A673 (cell line): Measurements from ENCODE around the gene IFRD2. TPM values are rescaled to one million over a fixed set of nuclear protein-coding genes. Genes with fewer than 3 reads are reported as not detected.

Experiments
- BruUV-seq: library from RNA; stranded (reverse); fragments of 400-500 nt; replicated peaks from 2 replicates; lab custom pipeline; 2021; lab: Mats Ljungman, UMichigan
- CTCF ChIA-PET: fragments of 300-600 bp; sonication (Branson Sonifier 250); formaldehyde crosslinking; loops from one replicate; lab custom pipeline; 2022; ENCODE audit warnings: antibody characterized with exemption; lab: Charles Lee
- POLR2A ChIA-PET: fragments of 300-600 bp; sonication (Branson Sonifier 250); formaldehyde crosslinking; loops from one replicate; lab custom pipeline; 2022; ENCODE audit warnings: antibody characterized with exemption; ENCODE audit not compliant: low non-redundant PET; lab: Charles Lee
- DNase-seq: peaks from one replicate; pipeline ENCODE4 v3.0.0-alpha.2; 2015; ENCODE audit warnings: low spot score
- H3K27ac ChIP-seq: fragments of 200-600 bp; sonication (generic); 2 replicates; pipeline ENCODE4 v1.5.1; 2016; ENCODE audit warnings: mixed run types, low read depth, mild to moderate bottlenecking, mixed read lengths, antibody characterized with exemption, low read length; ENCODE audit not compliant: poor library complexity, severe bottlenecking
- H3K27me3 ChIP-seq: fragments of 200-600 bp; sonication (generic); replicated peaks from 2 replicates; pipeline ENCODE4 v1.6.1; 2017; ENCODE audit warnings: mixed run types, low read depth, mild to moderate bottlenecking, mixed read lengths, antibody characterized with exemption, low read length; ENCODE audit not compliant: insufficient read depth, poor library complexity
- H3K36me3 ChIP-seq: fragments of 200-600 bp; sonication (generic); 2 replicates; pipeline ENCODE4 v1.6.1; 2016; ENCODE audit warnings: mixed run types, mild to moderate bottlenecking, mixed read lengths, antibody characterized with exemption, low read length; ENCODE audit not compliant: insufficient read depth, poor library complexity, severe bottlenecking
- H3K4me1 ChIP-seq: fragments of 200-600 bp; sonication (generic); 2 replicates; pipeline ENCODE4 v1.6.1; 2017; ENCODE audit warnings: mixed run types, mild to moderate bottlenecking, mixed read lengths, antibody characterized with exemption, low read length; ENCODE audit not compliant: insufficient read depth, poor library complexity, severe bottlenecking
- H3K4me3 ChIP-seq: fragments of 200-600 bp; sonication (generic); 2 replicates; pipeline ENCODE4 v1.5.1; 2016; ENCODE audit warnings: low read depth, mixed run types, mild to moderate bottlenecking, mixed read lengths, low read length; ENCODE audit not compliant: poor library complexity, severe bottlenecking
- H3K9me3 ChIP-seq: fragments of 200-600 bp; sonication (generic); 2 replicates; pipeline ENCODE4 v1.6.1; 2016; ENCODE audit warnings: mixed run types, low read depth, mild to moderate bottlenecking, mixed read lengths, antibody characterized with exemption, low read length; ENCODE audit not compliant: poor library complexity, severe bottlenecking
- EZH2 ChIP-seq: fragments of 200-600 bp; sonication (generic); IDR thresholded peaks from 2 replicates; pipeline ENCODE4 v1.6.1; 2017; ENCODE audit warnings: borderline replicate concordance, low read depth, mild to moderate bottlenecking, mixed read lengths, antibody characterized with exemption, low read length; ENCODE audit not compliant: poor library complexity, severe bottlenecking
- intact Hi-C: fragments of 100-400 bp; cut with micrococcal nuclease; formaldehyde crosslinking; loops from one replicate; pipeline ENCODE4 v1.10.0; 2022; ENCODE audit not compliant: unreplicated experiment
- total RNA-seq: library from RNA; stranded (reverse); gene quantifications from 2 replicates; pipeline ENCODE4 v1.2.3, GENCODE V29; 2021
- TF ChIP-seq, protein P1 (sequence below): fragments of 300-800, 200-600 bp; sonication (generic); conservative IDR thresholded peaks from 2 replicates; pipeline ENCODE4 v1.5.1; 2017; ENCODE audit warnings: low read depth, mild to moderate bottlenecking, antibody characterized with exemption, low read length, moderate library complexity, mixed read lengths

Gene IFRD2
- total RNA-seq, 1 experiment from 2014 or later: 77.4 TPM

DNA sequence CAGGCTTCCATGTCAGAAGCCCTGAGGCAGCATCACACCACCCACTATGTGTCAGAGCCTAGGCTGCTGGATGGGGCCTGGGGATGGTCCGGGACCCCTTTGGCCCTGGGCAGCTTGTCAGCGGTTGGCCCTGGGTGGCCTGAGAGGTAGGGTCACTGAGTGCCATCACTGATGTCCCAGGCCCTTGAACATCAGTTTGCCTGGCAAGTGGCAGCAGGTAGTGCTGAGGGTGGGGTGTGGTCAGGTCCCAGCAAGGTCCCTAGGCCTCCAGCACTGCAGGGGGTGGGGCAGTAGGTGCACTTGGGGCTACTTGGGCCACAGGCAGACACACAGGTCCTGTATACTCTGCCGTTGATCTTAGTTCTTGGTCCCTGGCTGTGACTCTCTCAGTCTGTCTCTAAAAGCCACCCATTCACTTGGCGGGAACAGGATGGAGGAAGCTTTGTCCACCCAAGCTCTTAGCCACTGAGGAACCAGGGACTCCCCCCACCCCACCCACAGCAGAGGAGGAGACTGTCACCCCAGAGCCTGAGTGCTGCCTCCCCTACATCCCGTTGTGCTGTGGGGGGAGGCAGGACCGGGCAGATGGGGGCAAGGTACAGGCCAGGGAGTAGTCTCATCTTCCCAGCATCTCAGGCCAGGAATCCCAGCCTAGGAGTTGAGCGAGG lies 50.4 kb downstream of the IFRD2 start:
- intact Hi-C loops: no loop called here
- no peak for TF ChIP-seq EZH2
- TF ChIP-seq, protein P1, sequence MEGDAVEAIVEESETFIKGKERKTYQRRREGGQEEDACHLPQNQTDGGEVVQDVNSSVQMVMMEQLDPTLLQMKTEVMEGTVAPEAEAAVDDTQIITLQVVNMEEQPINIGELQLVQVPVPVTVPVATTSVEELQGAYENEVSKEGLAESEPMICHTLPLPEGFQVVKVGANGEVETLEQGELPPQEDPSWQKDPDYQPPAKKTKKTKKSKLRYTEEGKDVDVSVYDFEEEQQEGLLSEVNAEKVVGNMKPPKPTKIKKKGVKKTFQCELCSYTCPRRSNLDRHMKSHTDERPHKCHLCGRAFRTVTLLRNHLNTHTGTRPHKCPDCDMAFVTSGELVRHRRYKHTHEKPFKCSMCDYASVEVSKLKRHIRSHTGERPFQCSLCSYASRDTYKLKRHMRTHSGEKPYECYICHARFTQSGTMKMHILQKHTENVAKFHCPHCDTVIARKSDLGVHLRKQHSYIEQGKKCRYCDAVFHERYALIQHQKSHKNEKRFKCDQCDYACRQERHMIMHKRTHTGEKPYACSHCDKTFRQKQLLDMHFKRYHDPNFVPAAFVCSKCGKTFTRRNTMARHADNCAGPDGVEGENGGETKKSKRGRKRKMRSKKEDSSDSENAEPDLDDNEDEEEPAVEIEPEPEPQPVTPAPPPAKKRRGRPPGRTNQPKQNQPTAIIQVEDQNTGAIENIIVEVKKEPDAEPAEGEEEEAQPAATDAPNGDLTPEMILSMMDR: no peak
- Histone ChIP-seq H3K27me3 (no peaks in the 10 kb centered on the region), H3K4me1 (peaks cover 21% of the 10 kb centered on the region), H3K4me3 (no peak overlapping the region), H3K36me3 (no peaks in the 10 kb centered on the region), H3K9me3 (no peaks in the 10 kb centered on the region), H3K27ac (peak overlapping the region; percentile 76)
- DNase-seq: no peak
- POLR2A ChIA-PET: no interaction called here
- BruUV-seq: no TSS peak
- CTCF ChIA-PET: no interaction called here

DNA sequence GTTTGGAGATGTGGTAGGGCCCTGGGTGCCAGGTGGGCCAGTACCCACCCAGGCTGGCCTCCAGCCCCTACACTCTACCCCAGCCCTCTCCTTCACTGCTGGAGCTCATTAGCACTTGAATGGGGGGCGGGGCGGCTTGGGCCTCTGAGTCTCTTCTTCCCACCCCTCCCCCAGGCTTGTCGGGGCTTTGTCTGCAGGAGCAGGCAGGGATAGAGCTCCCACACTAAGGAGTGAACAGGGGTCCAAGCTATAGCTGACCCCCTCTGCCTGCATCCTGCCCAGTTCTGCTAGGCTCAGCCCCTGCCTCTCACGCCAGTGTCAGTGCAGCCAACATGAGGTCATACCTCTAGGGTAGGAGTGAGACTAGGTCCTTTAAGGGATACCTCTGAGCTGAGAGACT lies 51.1 kb downstream of the IFRD2 start:
- H3K27ac ChIP-seq: peak overlapping the region; percentile 76
- TF ChIP-seq, protein P1: no peak
- no peak for TF ChIP-seq EZH2

DNA sequence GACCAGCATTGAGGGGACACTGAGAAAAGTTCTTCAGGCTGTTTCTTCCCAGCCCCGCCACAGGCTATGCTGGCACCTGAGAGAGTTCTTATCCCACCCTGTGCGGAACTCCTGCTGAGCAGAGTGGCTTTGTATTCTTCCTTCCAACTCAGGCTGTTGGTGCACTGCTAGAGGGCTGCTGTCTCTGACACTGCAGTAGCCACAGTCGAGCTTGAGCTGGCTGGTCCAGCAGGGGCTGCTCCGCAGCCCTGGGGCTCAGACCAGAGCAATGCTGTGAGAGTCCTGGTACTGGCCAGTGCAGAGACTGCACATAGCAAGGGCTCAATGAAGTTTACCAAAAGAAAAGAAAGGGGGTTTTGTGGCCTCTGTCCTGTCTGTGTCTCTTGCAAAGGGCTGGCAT lies 52.6 kb downstream of the IFRD2 start:
- Histone ChIP-seq H3K4me1 (peaks cover 14% of the 10 kb centered on the region), H3K27ac (peak overlapping the region; percentile 57), H3K36me3 (no peaks in the 10 kb centered on the region), H3K27me3 (no peaks in the 10 kb centered on the region), H3K9me3 (no peaks in the 10 kb centered on the region), H3K4me3 (no peak overlapping the region)
- intact Hi-C loops: no loop called here
- no peak for DNase-seq
- ChIA-PET CTCF (no interaction called here), POLR2A (no interaction called here)
- TSS peak; percentile 3 for BruUV-seq
- TF ChIP-seq EZH2: no peak
- TF ChIP-seq, protein P1: no peak

More for the DNA sequence above, 51.1 kb downstream of the IFRD2 start:
- Histone ChIP-seq H3K4me1 (peaks cover 14% of the 10 kb centered on the region), H3K27me3 (no peaks in the 10 kb centered on the region), H3K4me3 (no peak overlapping the region), H3K9me3 (no peaks in the 10 kb centered on the region), H3K36me3 (no peaks in the 10 kb centered on the region)
- no TSS peak for BruUV-seq
- peak; percentile 66 for DNase-seq
- CTCF ChIA-PET: no interaction called here
- POLR2A ChIA-PET: no interaction called here
- intact Hi-C loops: no loop called here
